ENCODE data around the gene SOD1.
"Not testable (repeated sequence)": the region's sequence is repeated elsewhere in the genome, so short reads cannot be mapped to it uniquely, and the experiment has no call there.

The SOD1 gene

DNA sequence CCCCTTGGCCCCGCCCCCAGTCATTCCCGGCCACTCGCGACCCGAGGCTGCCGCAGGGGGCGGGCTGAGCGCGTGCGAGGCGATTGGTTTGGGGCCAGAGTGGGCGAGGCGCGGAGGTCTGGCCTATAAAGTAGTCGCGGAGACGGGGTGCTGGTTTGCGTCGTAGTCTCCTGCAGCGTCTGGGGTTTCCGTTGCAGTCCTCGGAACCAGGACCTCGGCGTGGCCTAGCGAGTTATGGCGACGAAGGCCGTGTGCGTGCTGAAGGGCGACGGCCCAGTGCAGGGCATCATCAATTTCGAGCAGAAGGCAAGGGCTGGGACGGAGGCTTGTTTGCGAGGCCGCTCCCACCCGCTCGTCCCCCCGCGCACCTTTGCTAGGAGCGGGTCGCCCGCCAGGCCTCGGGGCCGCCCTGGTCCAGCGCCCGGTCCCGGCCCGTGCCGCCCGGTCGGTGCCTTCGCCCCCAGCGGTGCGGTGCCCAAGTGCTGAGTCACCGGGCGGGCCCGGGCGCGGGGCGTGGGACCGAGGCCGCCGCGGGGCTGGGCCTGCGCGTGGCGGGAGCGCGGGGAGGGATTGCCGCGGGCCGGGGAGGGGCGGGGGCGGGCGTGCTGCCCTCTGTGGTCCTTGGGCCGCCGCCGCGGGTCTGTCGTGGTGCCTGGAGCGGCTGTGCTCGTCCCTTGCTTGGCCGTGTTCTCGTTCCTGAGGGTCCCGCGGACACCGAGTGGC, at the start of gene SOD1:
Gene SOD1 (plus strand): TSS at position 158 of the 723 bp plus-strand sequence. CDS start 77 bp downstream, at position 235.
- peak; percentile 97 for DNase-seq (ENCODE audit: low spot score)

GRCh38 chr21:31611445-31611844, 48.0 kb upstream of the SOD1 start:
- DNase-seq (ENCODE audit: low spot score): no peak

GRCh38 chr21:31612894-31613785, 46.4 kb upstream of the SOD1 start:
- DNase-seq (ENCODE audit: low spot score): no peak

- DNase-seq (ENCODE audit: low spot score): no peak
Measured at GRCh38 chr21:31614705-31615104, 44.8 kb upstream of the SOD1 start.

- no peak for DNase-seq (ENCODE audit: low spot score)
Measured at GRCh38 chr21:31616216-31616615, 43.3 kb upstream of the SOD1 start.

- no peak for DNase-seq (ENCODE audit: low spot score)
Measured at GRCh38 chr21:31618696-31619430, 40.6 kb upstream of the SOD1 start.

DNA sequence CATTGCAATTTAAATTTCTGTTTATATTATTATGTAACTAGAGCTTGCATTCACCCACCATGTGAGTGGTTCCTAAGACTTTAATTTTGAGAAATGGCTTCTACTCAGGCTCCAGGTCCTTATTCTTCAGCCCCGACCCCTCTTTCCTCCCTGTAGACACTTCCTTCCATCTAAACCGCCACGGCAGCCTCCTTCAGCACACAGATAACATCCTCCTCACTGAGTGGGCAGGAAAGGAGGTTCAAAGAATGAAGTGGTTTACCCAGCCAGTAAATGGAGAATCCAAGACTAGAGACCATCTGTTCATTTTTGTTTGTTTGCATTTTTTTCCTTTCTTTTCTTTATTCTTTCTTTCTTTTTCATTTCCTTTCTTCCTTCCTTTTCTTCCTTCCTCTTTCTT, 37.1 kb upstream of the SOD1 start:
- DNase-seq (ENCODE audit: low spot score): no peak

- DNase-seq (ENCODE audit: low spot score): no peak
Measured at GRCh38 chr21:31623664-31624063, 35.8 kb upstream of the SOD1 start.

DNA sequence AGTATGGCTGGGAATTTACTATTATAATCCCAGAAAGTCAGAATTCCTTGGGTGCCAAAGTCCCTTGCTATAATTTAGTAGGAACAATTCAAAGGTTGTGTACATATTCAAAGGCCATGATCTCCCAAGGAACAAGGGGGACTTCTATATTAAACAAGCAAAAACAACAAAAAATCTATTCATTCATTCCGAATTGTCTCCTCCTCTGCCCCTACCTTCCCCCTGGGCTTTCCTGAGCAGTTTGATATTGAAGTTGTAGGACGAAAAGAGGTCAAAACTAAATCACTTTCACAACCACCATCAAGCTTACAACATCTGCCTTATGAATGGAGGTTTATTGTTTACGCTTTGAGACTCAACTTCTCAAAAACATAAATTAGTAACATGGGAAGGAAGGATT, 35.3 kb upstream of the SOD1 start:
- DNase-seq (ENCODE audit: low spot score): no peak

DNA sequence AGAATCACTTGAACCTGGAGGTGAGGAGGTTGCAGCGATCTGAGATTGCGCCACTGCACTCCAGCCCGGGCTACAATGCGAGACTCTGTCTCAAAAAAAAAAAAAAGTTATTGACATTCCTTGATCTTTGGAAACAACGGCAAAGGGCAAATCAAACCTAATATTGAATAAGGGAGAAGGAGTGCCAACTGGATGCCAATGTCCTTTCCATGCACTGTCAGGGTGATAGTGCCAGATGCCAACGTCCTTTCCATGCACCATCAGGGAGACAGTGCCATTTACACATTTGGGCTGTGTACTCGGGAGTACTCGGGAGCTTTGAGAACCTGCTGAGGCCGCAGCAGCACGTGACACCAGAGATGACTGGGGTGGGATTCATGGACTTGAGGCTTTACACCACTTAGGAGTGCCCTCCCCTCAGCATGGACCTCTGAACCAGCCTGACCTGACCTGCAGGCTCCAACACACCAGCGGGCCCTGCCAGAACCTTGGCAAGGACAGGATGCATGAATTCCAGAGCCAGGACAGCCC, 34.5 kb upstream of the SOD1 start:
- no peak for DNase-seq (ENCODE audit: low spot score)

GRCh38 chr21:31629972-31630711, 29.4 kb upstream of the SOD1 start:
- DNase-seq (ENCODE audit: low spot score): peak; percentile 20

DNA sequence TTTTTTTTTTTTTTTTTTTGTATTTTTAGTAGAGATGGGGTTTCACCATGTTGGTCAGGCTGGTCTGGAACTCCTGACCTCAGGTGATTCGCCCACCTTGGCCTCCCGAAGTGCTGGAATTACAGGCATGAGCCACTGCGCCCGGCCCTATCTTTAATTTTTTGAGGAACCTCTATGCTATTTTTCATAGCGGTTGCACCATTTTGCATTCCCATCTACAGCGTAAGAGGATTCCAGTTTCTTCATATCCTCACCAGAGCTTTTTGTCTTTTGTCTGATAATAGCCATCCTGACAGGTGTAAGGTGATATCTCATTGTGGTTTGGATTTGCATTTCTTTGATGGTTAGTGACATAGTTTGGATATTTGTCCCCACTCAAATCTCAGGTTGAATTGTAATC, 27.6 kb upstream of the SOD1 start:
- DNase-seq (ENCODE audit: low spot score): not testable (repeated sequence)

- DNase-seq (ENCODE audit: low spot score): no peak
Measured at GRCh38 chr21:31634993-31635392, 24.5 kb upstream of the SOD1 start.

DNA sequence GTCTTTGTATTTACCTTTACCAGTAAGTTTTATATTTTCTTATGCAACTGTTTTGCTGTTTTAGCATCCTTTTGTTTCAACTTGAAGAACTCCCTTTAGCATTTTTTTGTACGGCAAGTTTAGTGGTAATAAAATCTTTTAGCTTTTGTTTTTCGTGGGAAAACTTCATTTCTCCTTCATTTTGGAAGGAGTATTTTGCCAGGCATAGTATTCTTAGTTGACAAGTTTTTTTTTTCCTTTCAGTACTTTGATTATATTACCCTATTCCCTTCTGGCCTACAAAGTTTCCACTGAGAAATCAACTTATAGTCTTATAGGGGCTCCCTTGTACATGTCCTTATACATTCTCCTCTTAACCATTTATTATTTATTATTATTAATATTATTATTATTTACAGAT, 22.6 kb upstream of the SOD1 start:
- no peak for DNase-seq (ENCODE audit: low spot score)

- DNase-seq (ENCODE audit: low spot score): no peak
Measured at GRCh38 chr21:31641416-31641922, 18.0 kb upstream of the SOD1 start.

GRCh38 chr21:31644643-31645042, 14.8 kb upstream of the SOD1 start:
- no peak for DNase-seq (ENCODE audit: low spot score)

GRCh38 chr21:31647650-31648049, 11.8 kb upstream of the SOD1 start:
- DNase-seq (ENCODE audit: low spot score): no peak

DNA sequence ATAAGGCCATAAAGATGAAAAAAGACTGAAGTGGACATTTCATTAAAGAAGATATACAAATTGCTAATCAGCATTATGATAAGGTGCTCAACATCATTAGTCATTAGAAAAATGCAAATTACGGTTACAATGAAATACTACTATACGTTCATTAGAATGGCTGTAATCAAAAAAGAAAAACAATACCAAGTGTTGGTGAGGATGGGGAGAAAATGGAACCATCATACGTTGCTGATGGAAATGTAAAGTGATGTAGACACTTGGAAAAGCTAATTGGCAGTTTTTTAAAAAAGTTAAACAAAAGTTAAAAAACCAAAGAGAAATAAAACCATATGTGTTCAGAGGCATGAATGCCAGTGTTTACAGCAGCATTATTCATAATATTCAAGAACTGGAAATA, 8.6 kb upstream of the SOD1 start:
- no peak for DNase-seq (ENCODE audit: low spot score)

GRCh38 chr21:31651491-31651890, 8.0 kb upstream of the SOD1 start:
- DNase-seq (ENCODE audit: low spot score): not testable (repeated sequence)

DNA sequence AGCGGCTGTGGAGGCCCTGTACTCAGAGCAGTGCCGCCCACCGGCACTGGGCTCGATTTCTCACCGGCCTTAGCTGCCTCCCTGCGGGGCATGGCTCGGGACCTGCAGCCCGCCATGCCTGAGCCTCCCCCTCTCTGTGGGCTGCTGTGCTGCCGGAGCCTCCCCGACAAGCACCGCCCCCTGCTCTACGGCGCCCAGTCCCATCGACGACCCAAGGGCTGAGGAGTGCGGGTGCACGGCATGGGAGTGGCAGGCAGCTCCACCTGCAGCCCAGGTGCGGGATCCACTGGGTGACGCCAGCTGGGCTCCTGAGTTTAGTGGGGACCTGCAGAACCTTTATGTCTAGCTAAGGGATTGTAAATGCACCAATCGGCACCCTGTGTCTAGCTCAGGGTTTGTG, 5.2 kb upstream of the SOD1 start:
- no peak for DNase-seq (ENCODE audit: low spot score)

- not testable (repeated sequence) for DNase-seq (ENCODE audit: low spot score)
Measured at GRCh38 chr21:31654821-31655580, 4.5 kb upstream of the SOD1 start.

All from Ammon's horn (tissue), 1 donor.